Upper lobe of right lung (tissue), 1 donor: ENCODE data around the gene AFM. TPM values are rescaled to one million over a fixed set of nuclear protein-coding genes. Genes with fewer than 3 reads are reported as not detected.

Experiments used
- ATAC-seq: fragments of 200-7000 bp; cut with Tn5 transposase; one replicate; pipeline ENCODE4 v1.9.1; 2020; ENCODE audit warnings: mild to moderate bottlenecking, moderate library complexity
- DNase-seq: peaks from one replicate; pipeline ENCODE4 v3.0.0-alpha.2; 2020
- H3K27ac ChIP-seq: fragments of 200-600 bp; one replicate; pipeline ENCODE4 v1.8.0; 2022
- H3K27me3 ChIP-seq: fragments of 200-600 bp; one replicate; pipeline ENCODE4 v1.8.0; 2022; ENCODE audit warnings: mild to moderate bottlenecking
- H3K36me3 ChIP-seq: fragments of 200-600 bp; one replicate; pipeline ENCODE4 v1.8.0; 2022
- H3K4me1 ChIP-seq: fragments of 200-600 bp; one replicate; pipeline ENCODE4 v1.8.0; 2022
- H3K4me3 ChIP-seq: fragments of 200-600 bp; one replicate; pipeline ENCODE4 v1.8.0; 2022; ENCODE audit warnings: mild to moderate bottlenecking
- H3K9me3 ChIP-seq: fragments of 200-600 bp; one replicate; pipeline ENCODE4 v1.8.0; 2022
- CTCF ChIP-seq: fragments of 200-600 bp; IDR thresholded peaks from one replicate; pipeline ENCODE4 v1.8.0; 2022; ENCODE audit warnings: antibody characterized with exemption
- intact Hi-C: fragments of 100-400 bp; cut with DNase I; formaldehyde crosslinking; loops from one replicate; pipeline ENCODE4 v1.11.0; 2022
- total RNA-seq: library from RNA; stranded (reverse); fragmentation: NEBNext Ultra II Directional; extraction: Animal tissue kit (Norgen Biotek cat#: 25700); gene quantifications from one replicate; pipeline ENCODE4 v1.2.1, GENCODE V29; 2021
- donor health status: DM: no; HTN: yes; CAD: no; lungs with severe emphysema.

The AFM gene
- total RNA-seq, 1 donor from 2014 or later: not detected

GRCh38 chr4:73508651-73509050 is 27.1 kb downstream of the AFM start:
- Histone ChIP-seq H3K27ac (no peak overlapping the region), H3K9me3 (no peaks in the 10 kb centered on the region), H3K27me3 (no peaks in the 10 kb centered on the region), H3K4me3 (no peak overlapping the region), H3K4me1 (no peaks in the 10 kb centered on the region), H3K36me3 (no peaks in the 10 kb centered on the region)
- no peak for ATAC-seq
- no peak for TF ChIP-seq CTCF
- no peak for DNase-seq
- intact Hi-C loops: no loop called here

GRCh38 chr4:73518340-73518739 is 36.8 kb downstream of the AFM start:
- Histone ChIP-seq H3K9me3 (no peaks in the 10 kb centered on the region), H3K36me3 (no peaks in the 10 kb centered on the region), H3K27me3 (no peaks in the 10 kb centered on the region), H3K4me1 (no peaks in the 10 kb centered on the region), H3K4me3 (no peak overlapping the region), H3K27ac (no peak overlapping the region)
- intact Hi-C loops: no loop called here
- ATAC-seq (no peak), DNase-seq (no peak)
- no peak for TF ChIP-seq CTCF

- Histone ChIP-seq H3K36me3 (no peaks in the 10 kb centered on the region), H3K27ac (no peak overlapping the region), H3K4me3 (no peak overlapping the region), H3K9me3 (no peaks in the 10 kb centered on the region), H3K27me3 (no peaks in the 10 kb centered on the region), H3K4me1 (no peaks in the 10 kb centered on the region)
- DNase-seq (no peak), ATAC-seq (no peak)
- intact Hi-C loops: no loop called here
- no peak for TF ChIP-seq CTCF
Observed at GRCh38 chr4:73520821-73521220, 39.3 kb downstream of the AFM start.

- Histone ChIP-seq H3K36me3 (no peaks in the 10 kb centered on the region), H3K4me1 (no peaks in the 10 kb centered on the region), H3K9me3 (no peaks in the 10 kb centered on the region), H3K27me3 (no peaks in the 10 kb centered on the region), H3K27ac (no peak overlapping the region), H3K4me3 (no peak overlapping the region)
- intact Hi-C loops: no loop called here
- DNase-seq (no peak), ATAC-seq (no peak)
- TF ChIP-seq CTCF: no peak
Observed at GRCh38 chr4:73523126-73523525, 41.6 kb downstream of the AFM start.

GRCh38 chr4:73525611-73526010 is 44.1 kb downstream of the AFM start:
- DNase-seq (no peak), ATAC-seq (no peak)
- Histone ChIP-seq H3K4me3 (no peak overlapping the region), H3K9me3 (no peaks in the 10 kb centered on the region), H3K27me3 (no peaks in the 10 kb centered on the region), H3K4me1 (no peaks in the 10 kb centered on the region), H3K27ac (no peak overlapping the region), H3K36me3 (no peaks in the 10 kb centered on the region)
- no peak for TF ChIP-seq CTCF
- intact Hi-C loops: no loop called here

GRCh38 chr4:73527196-73527595 is 45.7 kb downstream of the AFM start:
- Histone ChIP-seq H3K27me3 (no peaks in the 10 kb centered on the region), H3K27ac (no peak overlapping the region), H3K9me3 (no peaks in the 10 kb centered on the region), H3K36me3 (no peaks in the 10 kb centered on the region), H3K4me1 (no peaks in the 10 kb centered on the region), H3K4me3 (no peak overlapping the region)
- DNase-seq (no peak), ATAC-seq (no peak)
- intact Hi-C loops: no loop called here
- TF ChIP-seq CTCF: no peak
